Measurements from ENCODE around the gene MAB21L3. TPM values are rescaled to one million over a fixed set of nuclear protein-coding genes. Genes with fewer than 3 reads are reported as not detected.
"Not testable (repeated sequence)": the region's sequence is repeated elsewhere in the genome, so short reads cannot be mapped to it uniquely, and the experiment has no call there.

The MAB21L3 gene
- total RNA-seq, 2 experiments from 2014 or later = 0.26 TPM; not detected in 1

GRCh38 chr1:116138277-116138792, 27.1 kb downstream of the MAB21L3 start:
- Mint-ChIP-seq H3K4me1 (peaks cover 9% of the 10 kb centered on the region), H3K9me3 (no peaks in the 10 kb centered on the region), H3K27me3 (no peaks in the 10 kb centered on the region), H3K27ac (peak overlapping the region; percentile 78), H3K4me3 (no peak overlapping the region), H3K36me3 (no peaks in the 10 kb centered on the region)
- DNase-seq = no peak

- peaks cover 5% of the 10 kb centered on the region for H3K9me3 Mint-ChIP-seq
- peaks cover 5% of the 10 kb centered on the region for H3K4me1 Mint-ChIP-seq
- DNase-seq = no peak
- no peak overlapping the region for H3K4me3 Mint-ChIP-seq
- H3K27me3 Mint-ChIP-seq = no peaks in the 10 kb centered on the region
- H3K27ac Mint-ChIP-seq = no peak overlapping the region
- H3K36me3 Mint-ChIP-seq = peaks cover 4% of the 10 kb centered on the region
These were observed 28.5 kb downstream of the MAB21L3 start for GRCh38 chr1:116139592-116140134.

GRCh38 chr1:116144151-116144550, 33.0 kb downstream of the MAB21L3 start:
- Mint-ChIP-seq H3K4me3 (no peak overlapping the region), H3K36me3 (peaks cover 4% of the 10 kb centered on the region), H3K9me3 (peaks cover 8% of the 10 kb centered on the region), H3K4me1 (peaks cover 6% of the 10 kb centered on the region), H3K27me3 (no peaks in the 10 kb centered on the region), H3K27ac (no peak overlapping the region)
- no peak for DNase-seq

DNA sequence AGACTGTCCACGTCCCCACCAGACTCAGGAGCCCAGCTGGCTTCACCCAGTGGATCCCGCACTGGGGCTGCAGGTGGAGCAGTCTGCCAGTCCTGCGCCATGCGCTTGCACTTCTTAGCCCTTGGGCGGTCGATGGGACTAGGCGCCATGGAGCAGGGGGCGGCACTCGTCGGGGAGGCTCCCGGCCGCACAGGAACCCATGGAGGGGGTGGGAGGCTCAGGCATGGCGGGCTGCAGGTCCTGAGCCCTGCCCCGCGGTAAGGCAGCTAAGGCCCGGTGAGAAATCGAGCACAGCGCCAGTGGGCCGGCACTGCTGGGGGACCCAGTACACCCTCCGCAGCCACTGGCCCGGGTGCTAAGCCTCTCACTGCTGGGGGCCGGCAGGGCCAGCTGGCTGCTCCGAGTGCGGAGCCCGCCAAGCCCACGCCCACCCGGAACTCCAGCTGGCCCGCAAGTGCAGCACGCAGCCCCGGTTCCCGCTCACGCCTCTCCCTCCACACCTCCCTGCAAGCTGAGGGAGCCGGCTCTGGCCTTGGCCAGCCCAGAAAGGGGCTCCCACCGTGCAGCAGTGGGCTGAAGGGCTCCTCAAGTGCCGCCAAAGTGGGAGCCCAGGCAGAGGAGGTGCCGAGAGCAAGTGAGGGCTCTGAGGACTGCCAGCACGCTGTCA, 35.4 kb downstream of the MAB21L3 start:
- peaks cover 15% of the 10 kb centered on the region for H3K4me1 Mint-ChIP-seq
- not testable (repeated sequence) for DNase-seq, H3K9me3 Mint-ChIP-seq, H3K27ac Mint-ChIP-seq, H3K4me3 Mint-ChIP-seq, H3K27me3 Mint-ChIP-seq, H3K36me3 Mint-ChIP-seq

GRCh38 chr1:116147114-116147510, 35.9 kb downstream of the MAB21L3 start:
- peaks cover 19% of the 10 kb centered on the region for H3K4me1 Mint-ChIP-seq
- peaks cover 4% of the 10 kb centered on the region for H3K36me3 Mint-ChIP-seq
- no peak for DNase-seq
- H3K9me3 Mint-ChIP-seq = peaks cover 8% of the 10 kb centered on the region
- no peak overlapping the region for H3K4me3 Mint-ChIP-seq
- H3K27me3 Mint-ChIP-seq = no peaks in the 10 kb centered on the region
- H3K27ac Mint-ChIP-seq = no peak overlapping the region

DNA sequence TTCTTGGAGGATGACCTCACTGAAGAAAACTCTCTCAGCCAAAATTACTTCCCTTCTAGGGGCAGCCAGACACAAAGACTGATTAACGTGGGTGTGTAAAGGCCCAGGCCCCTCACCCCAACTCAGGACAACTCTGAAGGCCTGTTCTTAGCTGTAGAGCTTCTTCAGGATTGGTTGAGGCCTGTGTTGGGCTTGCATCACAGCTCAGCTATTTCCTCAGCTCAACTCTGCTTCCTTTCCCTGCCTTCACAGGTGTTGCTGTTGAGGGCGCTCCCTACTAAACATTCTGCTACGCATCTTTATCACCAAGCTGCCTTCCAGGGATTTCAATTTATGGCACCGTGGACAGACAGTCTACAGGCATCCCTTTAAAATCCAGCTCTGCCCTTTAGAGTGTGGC, 36.8 kb downstream of the MAB21L3 start:
- Mint-ChIP-seq H3K4me3 (no peak overlapping the region), H3K27ac (no peak overlapping the region), H3K4me1 (peaks cover 19% of the 10 kb centered on the region), H3K9me3 (peaks cover 8% of the 10 kb centered on the region), H3K36me3 (peaks cover 4% of the 10 kb centered on the region), H3K27me3 (no peaks in the 10 kb centered on the region)
- DNase-seq = no peak

DNA sequence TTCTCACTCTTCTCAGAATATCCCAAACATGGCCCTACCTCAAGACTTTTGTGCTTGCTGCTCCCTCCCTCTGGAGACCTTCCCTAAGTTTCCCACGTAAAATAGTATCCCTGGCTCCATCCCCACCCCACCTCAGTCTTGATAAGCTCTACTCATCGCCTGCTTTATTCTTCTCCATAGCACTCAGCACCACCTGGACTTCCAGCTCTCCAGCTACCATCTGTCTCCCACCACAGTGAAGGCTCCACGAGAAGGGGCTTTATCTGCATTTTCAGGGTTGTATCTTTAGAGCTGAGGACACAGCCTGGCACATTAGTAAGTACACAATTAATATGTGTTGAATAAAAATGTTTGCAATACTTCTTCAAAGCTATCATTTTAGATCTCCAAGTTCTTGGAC, 37.8 kb downstream of the MAB21L3 start:
- no peaks in the 10 kb centered on the region for H3K27me3 Mint-ChIP-seq
- H3K4me1 Mint-ChIP-seq = peaks cover 19% of the 10 kb centered on the region
- no peak for DNase-seq
- no peak overlapping the region for H3K4me3 Mint-ChIP-seq
- H3K36me3 Mint-ChIP-seq = peaks cover 4% of the 10 kb centered on the region
- H3K27ac Mint-ChIP-seq = no peak overlapping the region
- H3K9me3 Mint-ChIP-seq = peaks cover 6% of the 10 kb centered on the region

DNA sequence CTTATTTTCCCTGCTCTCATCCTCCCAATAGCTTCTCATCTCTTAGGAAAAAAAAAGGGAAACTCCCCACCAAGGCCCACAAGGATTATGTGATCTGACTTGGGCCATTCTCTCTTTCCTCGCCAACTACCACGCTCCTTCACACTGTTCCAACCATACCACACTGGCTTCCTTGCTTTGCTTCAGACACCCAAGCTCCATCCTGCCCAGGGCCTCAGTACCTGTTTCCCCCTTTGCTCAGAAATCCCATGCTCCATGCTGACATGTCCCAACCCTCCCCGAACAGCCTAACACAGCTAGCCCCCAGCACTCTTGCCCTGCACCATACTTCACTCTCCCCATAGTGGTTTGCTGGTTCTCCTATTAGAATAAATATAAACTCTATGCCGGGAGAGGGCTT, 39.2 kb downstream of the MAB21L3 start:
- Mint-ChIP-seq H3K36me3 (no peaks in the 10 kb centered on the region), H3K4me1 (peaks cover 18% of the 10 kb centered on the region), H3K4me3 (no peak overlapping the region), H3K27me3 (no peaks in the 10 kb centered on the region), H3K9me3 (no peaks in the 10 kb centered on the region), H3K27ac (no peak overlapping the region)
- no peak for DNase-seq

- peak overlapping the region; percentile 69 for H3K4me3 Mint-ChIP-seq
- no peaks in the 10 kb centered on the region for H3K9me3 Mint-ChIP-seq
- peak overlapping the region; percentile 47 for H3K27ac Mint-ChIP-seq
- H3K27me3 Mint-ChIP-seq = no peaks in the 10 kb centered on the region
- peak; percentile 88 for DNase-seq
- H3K4me1 Mint-ChIP-seq = peaks cover 13% of the 10 kb centered on the region
- peaks cover 3% of the 10 kb centered on the region for H3K36me3 Mint-ChIP-seq
These were observed 40.8 kb downstream of the MAB21L3 start for GRCh38 chr1:116151739-116152576.

DNA sequence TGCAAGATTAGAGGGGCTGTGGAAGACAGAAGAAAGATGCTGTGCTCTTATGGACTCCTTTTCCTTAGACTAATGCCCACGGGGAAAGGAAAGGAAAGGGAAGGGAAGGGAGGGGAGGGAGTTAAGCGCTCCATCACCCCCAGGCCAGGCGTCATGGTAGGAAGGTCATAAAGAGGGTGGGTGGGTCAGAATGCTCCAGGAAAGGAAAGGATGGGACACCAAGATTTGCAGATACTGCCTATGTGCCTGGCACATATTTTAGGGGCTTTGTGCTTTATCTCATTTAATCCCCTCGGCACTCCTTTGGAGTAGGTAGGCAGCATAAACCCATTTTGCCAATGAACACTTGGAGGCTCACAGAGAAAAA, 41.4 kb downstream of the MAB21L3 start:
- Mint-ChIP-seq H3K9me3 (no peaks in the 10 kb centered on the region), H3K27ac (no peak overlapping the region), H3K4me3 (no peak overlapping the region)

DNA sequence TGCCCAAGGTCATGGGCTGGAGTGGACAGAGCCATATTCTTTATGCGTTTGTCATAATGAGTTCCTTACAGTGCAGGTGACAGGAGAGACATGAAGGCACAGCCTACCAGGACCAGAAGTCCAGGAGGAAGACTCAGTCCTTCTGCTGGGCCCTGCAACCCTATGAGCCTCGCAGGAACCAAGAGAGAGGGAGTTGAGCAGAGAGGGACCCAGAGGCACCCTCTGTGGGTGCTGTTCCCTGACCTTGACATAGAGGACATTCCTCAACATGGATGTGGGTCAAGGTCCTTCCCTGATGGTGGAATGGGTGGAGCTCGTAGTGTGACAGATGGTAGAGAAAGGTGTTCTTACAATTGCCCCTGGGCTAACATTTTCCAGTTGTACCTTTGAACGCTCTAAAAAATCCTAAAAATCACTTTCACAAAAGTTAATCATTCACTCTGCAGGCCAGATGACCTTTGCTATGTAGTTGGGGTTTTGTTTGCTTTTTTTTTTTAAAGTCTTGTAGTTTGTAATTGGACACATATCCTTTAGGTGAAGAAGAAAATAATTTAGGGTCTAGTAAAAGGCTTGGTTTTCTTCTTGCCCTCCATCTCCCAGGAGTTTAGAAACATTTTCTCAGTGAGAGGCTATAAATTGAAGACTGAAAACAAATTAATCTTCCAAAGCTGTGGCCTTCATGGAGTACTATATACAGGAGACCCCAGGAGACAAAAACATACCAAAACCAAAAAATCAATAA, 41.9 kb downstream of the MAB21L3 start:
- H3K4me3 Mint-ChIP-seq = no peak overlapping the region
- H3K27ac Mint-ChIP-seq = no peak overlapping the region
- DNase-seq = no peak
- H3K4me1 Mint-ChIP-seq = peaks cover 13% of the 10 kb centered on the region
- peaks cover 3% of the 10 kb centered on the region for H3K36me3 Mint-ChIP-seq
- H3K27me3 Mint-ChIP-seq = no peaks in the 10 kb centered on the region
- no peaks in the 10 kb centered on the region for H3K9me3 Mint-ChIP-seq

More for the DNA sequence above, 41.4 kb downstream of the MAB21L3 start:
- H3K36me3 Mint-ChIP-seq = peaks cover 3% of the 10 kb centered on the region
- DNase-seq = no peak
- H3K27me3 Mint-ChIP-seq = no peaks in the 10 kb centered on the region
- H3K4me1 Mint-ChIP-seq = peaks cover 13% of the 10 kb centered on the region

GRCh38 chr1:116153692-116154031, 42.5 kb downstream of the MAB21L3 start:
- H3K4me3 Mint-ChIP-seq = no peak overlapping the region
- H3K27ac Mint-ChIP-seq = no peak overlapping the region
- H3K4me1 Mint-ChIP-seq = peaks cover 13% of the 10 kb centered on the region
- peaks cover 1% of the 10 kb centered on the region for H3K9me3 Mint-ChIP-seq
- peaks cover 3% of the 10 kb centered on the region for H3K36me3 Mint-ChIP-seq
- no peak for DNase-seq
- no peaks in the 10 kb centered on the region for H3K27me3 Mint-ChIP-seq

DNA sequence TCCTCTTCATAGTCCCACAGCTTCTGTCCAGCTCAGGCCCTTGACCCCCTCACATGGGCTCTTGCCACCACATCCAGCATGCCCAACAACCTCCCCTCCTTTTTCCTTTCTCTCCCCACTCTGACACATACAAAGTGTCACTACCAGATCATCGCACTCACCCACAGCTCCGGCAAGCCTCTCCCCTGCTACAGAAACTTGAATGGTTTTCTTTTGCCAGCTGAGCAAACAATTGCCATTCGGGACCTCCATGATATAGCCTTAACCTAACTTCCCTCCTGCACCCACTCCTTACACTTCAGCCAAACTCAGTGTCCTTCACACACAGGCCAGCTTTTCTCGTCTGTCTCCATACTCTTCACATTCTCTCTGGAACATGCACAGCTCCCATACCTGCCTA, 43.3 kb downstream of the MAB21L3 start:
- no peak for DNase-seq
- Mint-ChIP-seq H3K4me3 (no peak overlapping the region), H3K27me3 (no peaks in the 10 kb centered on the region), H3K36me3 (peaks cover 3% of the 10 kb centered on the region), H3K4me1 (peaks cover 13% of the 10 kb centered on the region), H3K27ac (no peak overlapping the region), H3K9me3 (peaks cover 1% of the 10 kb centered on the region)

DNA sequence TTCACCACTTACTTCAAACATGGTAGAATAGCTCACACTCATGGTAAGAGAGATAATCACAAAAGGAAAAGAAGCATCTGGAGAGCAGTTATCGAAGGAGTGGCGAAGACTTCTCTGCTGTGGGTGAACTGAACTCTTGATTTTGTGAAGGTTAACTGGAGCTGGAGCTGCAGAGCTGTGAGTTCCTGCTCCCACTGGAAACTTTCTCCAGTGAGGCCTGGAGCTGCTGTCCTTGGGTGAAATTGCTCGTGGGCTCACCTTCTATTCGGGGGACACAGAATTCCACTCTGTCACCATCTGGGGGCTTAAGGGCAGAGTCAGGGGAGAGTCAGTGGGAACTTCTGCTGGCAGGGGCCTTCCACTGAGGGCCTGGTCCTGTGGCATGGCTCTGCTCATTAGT, 45.9 kb downstream of the MAB21L3 start:
- no peak for DNase-seq
- Mint-ChIP-seq H3K27ac (no peak overlapping the region), H3K4me1 (no peaks in the 10 kb centered on the region), H3K27me3 (no peaks in the 10 kb centered on the region), H3K36me3 (peaks cover 3% of the 10 kb centered on the region), H3K9me3 (peaks cover 1% of the 10 kb centered on the region), H3K4me3 (no peak overlapping the region)

GRCh38 chr1:116159177-116159576, 48.0 kb downstream of the MAB21L3 start:
- no peak for DNase-seq
- H3K9me3 Mint-ChIP-seq = peaks cover 1% of the 10 kb centered on the region
- H3K27ac Mint-ChIP-seq = no peak overlapping the region
- no peaks in the 10 kb centered on the region for H3K27me3 Mint-ChIP-seq
- H3K4me3 Mint-ChIP-seq = no peak overlapping the region
- H3K4me1 Mint-ChIP-seq = no peaks in the 10 kb centered on the region
- peaks cover 3% of the 10 kb centered on the region for H3K36me3 Mint-ChIP-seq
